ENCODE measurements around the gene HERPUD1. TPM values are rescaled to one million over a fixed set of nuclear protein-coding genes. Genes with fewer than 3 reads are reported as not detected.

Gene HERPUD1
- total RNA-seq, 1 experiment from 2014 or later: 28.9 TPM

- H3K56ac ChIP-seq (ENCODE audit: insufficient read length, low read depth, low read length): no peak overlapping the region
- no peak overlapping the region for H3K14ac ChIP-seq (ENCODE audit: insufficient read depth, low read length)
- H4K5ac ChIP-seq (ENCODE audit: insufficient read length, low read depth, low read length): no peak overlapping the region
- no peak for DNase-seq
- H3K79me2 ChIP-seq (ENCODE audit: insufficient read depth, low read length): no peaks in the 10 kb centered on the region
- H4K91ac ChIP-seq (ENCODE audit: insufficient read length, low read depth, low read length): no peak overlapping the region
- H3K4me3 Mint-ChIP-seq: no peak overlapping the region
- no peaks in the 10 kb centered on the region; a peak in 1 of 7 replicates for H3K36me3 Mint-ChIP-seq (ENCODE audit: insufficient read depth in 1 of 3, low read depth in 3 of 3)
- H3K4me1 ChIP-seq (ENCODE audit: insufficient read depth, low read length): no peaks in the 10 kb centered on the region
- no peaks in the 10 kb centered on the region for H3K79me1 ChIP-seq (ENCODE audit: insufficient read depth, low read depth, low read length, poor library complexity, severe bottlenecking)
- no peaks in the 10 kb centered on the region for H3K9me3 Mint-ChIP-seq
- no peak overlapping the region for H3K18ac ChIP-seq (ENCODE audit: insufficient read length, low read depth, low read length)
- H3K4ac ChIP-seq (ENCODE audit: low read depth, low read length): no peak overlapping the region
- H3K9ac ChIP-seq (ENCODE audit: extremely low read depth, insufficient read length, low read length): no peak overlapping the region
- H2BK5ac ChIP-seq (ENCODE audit: insufficient read length, low read length): no peak overlapping the region
- TF ChIP-seq, protein P1, sequence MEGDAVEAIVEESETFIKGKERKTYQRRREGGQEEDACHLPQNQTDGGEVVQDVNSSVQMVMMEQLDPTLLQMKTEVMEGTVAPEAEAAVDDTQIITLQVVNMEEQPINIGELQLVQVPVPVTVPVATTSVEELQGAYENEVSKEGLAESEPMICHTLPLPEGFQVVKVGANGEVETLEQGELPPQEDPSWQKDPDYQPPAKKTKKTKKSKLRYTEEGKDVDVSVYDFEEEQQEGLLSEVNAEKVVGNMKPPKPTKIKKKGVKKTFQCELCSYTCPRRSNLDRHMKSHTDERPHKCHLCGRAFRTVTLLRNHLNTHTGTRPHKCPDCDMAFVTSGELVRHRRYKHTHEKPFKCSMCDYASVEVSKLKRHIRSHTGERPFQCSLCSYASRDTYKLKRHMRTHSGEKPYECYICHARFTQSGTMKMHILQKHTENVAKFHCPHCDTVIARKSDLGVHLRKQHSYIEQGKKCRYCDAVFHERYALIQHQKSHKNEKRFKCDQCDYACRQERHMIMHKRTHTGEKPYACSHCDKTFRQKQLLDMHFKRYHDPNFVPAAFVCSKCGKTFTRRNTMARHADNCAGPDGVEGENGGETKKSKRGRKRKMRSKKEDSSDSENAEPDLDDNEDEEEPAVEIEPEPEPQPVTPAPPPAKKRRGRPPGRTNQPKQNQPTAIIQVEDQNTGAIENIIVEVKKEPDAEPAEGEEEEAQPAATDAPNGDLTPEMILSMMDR (conservative IDR thresholded peaks at IDR 0.05): no peak
- H3K27me3 Mint-ChIP-seq (ENCODE audit: low read depth): peaks cover 1% of the 10 kb centered on the region
- no peak overlapping the region for H3T11ph ChIP-seq (ENCODE audit: low read length)
- no peak overlapping the region for H2AFZ ChIP-seq (ENCODE audit: low read length)
- H2BK15ac ChIP-seq (ENCODE audit: low read depth, low read length): no peak overlapping the region
- H2BK12ac ChIP-seq (ENCODE audit: insufficient read length, low read depth, low read length): no peak overlapping the region
- H3K27ac Mint-ChIP-seq: no peak overlapping the region; a peak in 1 of 7 replicates
- H2AK5ac ChIP-seq (ENCODE audit: insufficient read length, low read length): no peak overlapping the region
- no peak overlapping the region for H3K23ac ChIP-seq (ENCODE audit: insufficient read length, low read depth, low read length)
- H3K23me2 ChIP-seq (ENCODE audit: insufficient read length, low read depth, low read length, poor library complexity, severe bottlenecking): no peaks in the 10 kb centered on the region
- no peak overlapping the region for H2BK20ac ChIP-seq (ENCODE audit: low read depth, low read length, poor library complexity, severe bottlenecking)
- no peak overlapping the region for H4K8ac ChIP-seq (replicated peaks; ENCODE audit: insufficient read length, low read depth, low read length)
- H3K4me2 ChIP-seq (ENCODE audit: insufficient read depth, insufficient read length, low read length): no peak overlapping the region
- no peak overlapping the region for H2BK120ac ChIP-seq (ENCODE audit: low read depth, low read length, poor library complexity, severe bottlenecking)
- H3K9me3 ChIP-seq (ENCODE audit: control insufficient read depth, low read depth, low read length): no peaks in the 10 kb centered on the region
- no peaks in the 10 kb centered on the region for H3K27me3 ChIP-seq (ENCODE audit: insufficient read depth, low read length)
- no peaks in the 10 kb centered on the region for H4K20me1 ChIP-seq (ENCODE audit: control insufficient read depth, insufficient read depth, insufficient read length)
- no peak overlapping the region for H3K27ac ChIP-seq (ENCODE audit: insufficient read length, low read depth, low read length)
- H3K4me1 Mint-ChIP-seq: peaks cover 2 to 3% of the 10 kb centered on the region in 2 experiments; a peak in 2 of 4 replicates
- no CpG with 5 or more reads among the region's 3 CpGs for WGBS (ENCODE audit: extremely low coverage, insufficient read length, low lambda C conversion rate)
These were observed 34.1 kb downstream of the HERPUD1 start for GRCh38 chr16:56966093-56966475.

Measured in H9 (cell line).